GM18873 (cell line): ENCODE results near the gene CCNL1.
"Not testable (repeated sequence)": the region's sequence is repeated elsewhere in the genome, so short reads cannot be mapped to it uniquely, and the experiment has no call there.

Experiments used
- ATAC-seq: cut with Tn5 transposase; IDR thresholded peaks from one replicate; pipeline ENCODE4 v1.9.1; 2021; ENCODE audit warnings: mild to moderate bottlenecking, moderate library complexity, moderate number of reproducible peaks; ENCODE audit not compliant: unreplicated experiment, low FRiP score

Gene CCNL1

DNA sequence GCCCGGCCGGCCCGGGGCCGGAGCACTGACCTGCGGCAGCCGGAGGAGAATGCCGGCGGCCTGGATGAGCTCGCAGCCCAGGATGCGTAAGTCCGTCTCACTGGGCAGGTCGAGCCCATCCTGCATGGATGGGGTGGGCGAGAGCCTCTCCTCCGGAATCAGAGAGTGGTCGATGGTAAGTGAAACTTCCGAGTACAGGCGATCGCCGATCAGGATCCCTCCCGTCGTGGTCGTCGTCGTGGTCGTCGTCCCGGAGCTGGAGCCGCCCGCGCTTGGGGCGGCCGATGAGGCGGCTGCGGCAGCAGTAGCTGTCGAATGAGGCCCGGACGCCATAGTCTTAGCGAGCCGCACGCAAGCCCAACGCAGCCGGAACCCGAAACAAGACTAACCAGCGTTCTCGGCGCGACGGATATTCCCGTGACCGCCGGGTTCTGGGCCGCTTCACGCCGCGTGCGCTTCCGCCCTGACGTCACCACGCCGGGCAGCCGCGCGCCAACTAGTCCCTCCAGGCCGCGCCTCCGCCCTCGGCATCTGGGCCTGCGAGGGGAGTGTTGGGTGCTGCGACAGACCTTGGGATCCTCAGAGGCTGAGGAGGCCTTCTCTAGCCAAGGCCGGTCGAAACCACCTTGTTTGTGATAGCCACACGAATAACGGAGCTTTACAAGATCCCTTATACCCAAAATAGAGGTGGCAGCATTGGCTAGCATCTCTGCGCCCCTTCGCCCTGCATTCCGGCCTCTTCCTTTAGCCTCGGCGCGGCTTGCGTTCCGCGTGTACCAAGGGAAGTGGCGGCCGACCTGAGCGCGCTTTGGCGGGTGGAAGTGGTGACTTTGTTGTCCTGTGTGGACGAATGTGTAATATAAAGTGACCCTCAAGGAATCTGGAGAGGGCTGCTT is at the start of gene CCNL1:
Gene CCNL1, minus strand, starts transcription at position 386 of the 896 bp plus-strand sequence. Its CDS starts 53 bp downstream, at position 333.
- peak; percentile 77 for ATAC-seq

DNA sequence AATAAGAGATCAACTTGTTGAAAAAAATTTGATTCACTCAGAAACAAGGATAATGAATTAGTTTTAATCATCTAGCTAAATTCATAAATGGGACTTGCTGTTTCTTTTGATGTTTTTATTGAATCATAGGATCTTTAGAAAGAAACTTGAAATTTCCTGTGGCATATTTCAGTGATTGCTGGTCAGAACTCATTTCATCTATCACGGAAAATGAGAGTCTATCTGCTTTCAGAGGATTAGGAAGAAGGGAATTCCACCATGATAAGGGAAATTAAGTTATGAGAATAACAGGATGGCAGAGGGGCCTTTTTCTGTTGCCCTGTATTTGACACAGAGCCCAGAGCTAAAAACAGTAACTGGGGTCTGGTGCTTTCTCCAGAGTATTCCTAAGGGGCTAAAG is 44.9 kb upstream of the CCNL1 start:
- ATAC-seq: no peak

DNA sequence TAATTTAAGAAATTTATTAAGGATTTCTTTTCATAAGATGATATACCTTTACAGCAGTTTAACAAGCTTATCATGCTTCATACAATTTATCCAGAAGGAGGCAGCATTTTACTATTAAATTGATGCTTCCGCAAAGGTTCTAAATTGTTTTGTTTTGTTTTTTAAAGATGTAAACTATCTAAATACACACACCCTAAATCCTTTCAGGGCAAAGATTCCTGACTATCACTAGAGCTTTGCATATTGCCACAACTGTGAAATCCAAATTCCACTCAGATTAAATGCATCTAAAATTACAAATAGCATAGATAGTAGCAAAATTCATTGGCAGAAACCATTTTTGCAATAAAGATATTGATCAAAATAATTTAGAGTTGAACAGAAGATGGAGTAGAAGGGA is 44.5 kb upstream of the CCNL1 start:
- no peak for ATAC-seq

DNA sequence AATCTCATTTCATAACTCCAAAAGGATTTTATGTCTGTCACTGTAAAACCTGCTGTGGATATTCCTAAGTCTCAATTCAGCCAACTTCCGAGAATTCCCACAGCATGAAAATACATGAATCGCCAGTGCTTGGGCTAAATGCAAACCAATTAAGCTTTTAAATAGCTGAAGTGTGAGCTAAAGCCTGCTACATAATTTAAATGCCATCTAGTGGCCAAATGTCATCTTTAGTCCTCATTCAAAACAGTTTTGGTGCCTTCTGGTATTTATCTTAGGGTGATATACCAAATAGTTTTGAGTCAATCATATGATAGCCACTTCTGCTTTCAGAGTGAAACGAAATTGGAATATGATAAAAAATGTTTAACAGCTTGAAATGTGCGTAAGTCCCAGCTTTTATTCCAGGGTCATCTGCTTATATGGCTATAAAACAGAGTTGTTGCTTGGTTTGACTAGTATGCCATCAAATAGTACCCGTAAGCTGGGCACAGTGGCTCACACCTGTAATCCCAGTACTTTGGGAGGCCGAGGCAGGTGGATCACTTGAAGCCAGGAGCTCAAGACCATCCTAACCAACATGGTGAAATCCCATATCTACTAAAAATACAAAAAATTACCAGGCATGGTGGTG is 41.8 kb upstream of the CCNL1 start:
- ATAC-seq: peak; percentile 64

DNA sequence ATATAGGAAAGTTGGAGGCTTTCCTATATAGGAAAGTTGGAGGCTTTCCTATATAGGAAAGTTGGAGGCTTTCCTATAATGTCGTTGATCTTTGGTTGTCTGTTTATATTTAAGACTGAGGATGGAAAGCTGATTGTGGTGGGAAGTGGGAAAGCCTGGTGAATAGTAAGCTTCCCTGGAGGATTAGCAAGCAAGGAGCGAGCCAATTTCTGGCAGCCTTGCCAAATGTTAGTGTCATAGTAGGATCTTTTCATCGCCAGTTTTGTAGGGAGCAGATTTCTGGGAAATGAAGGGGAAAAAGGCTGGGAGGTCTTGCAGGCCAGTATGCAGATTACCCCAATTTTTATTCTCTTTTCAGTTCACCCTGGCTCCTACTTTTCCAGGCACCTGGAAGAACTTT is 39.9 kb upstream of the CCNL1 start:
- no peak for ATAC-seq

DNA sequence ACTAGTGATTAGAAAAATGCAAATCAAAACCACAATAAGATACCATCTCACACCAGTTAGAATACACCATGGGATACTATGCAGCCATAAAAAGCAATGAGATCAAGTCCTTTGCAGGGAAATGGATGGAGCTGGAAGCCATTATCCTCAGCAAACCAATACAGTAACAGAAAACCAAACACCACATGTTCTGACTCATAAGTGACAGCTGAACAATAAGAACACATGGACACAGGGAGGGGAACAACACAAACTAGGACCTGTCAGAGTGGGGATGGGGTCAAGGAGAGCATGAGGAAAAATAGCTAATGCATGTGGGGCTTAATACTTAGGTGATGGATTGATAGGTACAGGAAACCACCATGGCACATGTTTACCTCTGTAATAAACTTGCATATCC is 36.0 kb upstream of the CCNL1 start:
- ATAC-seq: no peak

DNA sequence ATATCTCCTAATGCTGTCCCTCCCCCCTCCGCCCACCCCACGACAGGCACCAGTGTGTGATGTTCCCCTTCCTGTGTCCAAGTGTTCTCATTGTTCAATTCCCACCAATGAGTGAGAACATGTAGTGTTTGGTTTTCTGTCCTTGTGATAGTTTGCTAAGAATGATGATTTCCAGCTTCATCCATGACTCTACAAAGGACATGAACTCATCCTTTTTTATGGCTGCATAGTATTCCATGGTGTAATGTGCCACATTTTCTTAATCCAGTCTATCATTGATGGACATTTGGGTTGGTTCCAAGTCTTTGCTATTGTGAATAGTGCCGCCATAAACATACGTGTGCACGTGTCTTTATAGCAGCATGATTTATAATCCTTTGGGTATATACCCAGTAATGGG is 31.2 kb upstream of the CCNL1 start:
- not testable (repeated sequence) for ATAC-seq

DNA sequence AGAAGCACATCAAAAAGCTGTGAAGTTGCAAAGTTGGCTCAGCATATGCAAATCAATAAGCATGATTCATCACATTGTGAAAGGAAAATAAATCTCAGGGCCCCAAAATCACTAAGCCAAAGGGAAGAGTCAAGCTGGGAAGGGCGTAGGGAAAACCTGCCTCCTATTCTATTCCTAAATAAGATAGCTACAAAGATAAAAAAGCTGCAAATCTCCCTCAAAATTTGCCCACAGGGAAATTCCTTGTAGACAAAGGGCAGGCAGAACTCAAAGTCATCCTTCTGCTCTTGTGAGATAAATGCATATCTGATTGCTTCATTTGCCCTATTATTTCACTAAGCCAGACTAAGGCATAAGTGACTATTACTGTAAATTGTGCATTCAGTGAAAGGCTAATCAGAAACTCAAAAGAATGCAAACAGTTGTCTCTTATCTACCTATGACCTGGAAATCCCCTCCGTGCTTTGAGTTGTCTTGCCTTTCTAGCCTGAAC is 30.5 kb upstream of the CCNL1 start:
- ATAC-seq: no peak

DNA sequence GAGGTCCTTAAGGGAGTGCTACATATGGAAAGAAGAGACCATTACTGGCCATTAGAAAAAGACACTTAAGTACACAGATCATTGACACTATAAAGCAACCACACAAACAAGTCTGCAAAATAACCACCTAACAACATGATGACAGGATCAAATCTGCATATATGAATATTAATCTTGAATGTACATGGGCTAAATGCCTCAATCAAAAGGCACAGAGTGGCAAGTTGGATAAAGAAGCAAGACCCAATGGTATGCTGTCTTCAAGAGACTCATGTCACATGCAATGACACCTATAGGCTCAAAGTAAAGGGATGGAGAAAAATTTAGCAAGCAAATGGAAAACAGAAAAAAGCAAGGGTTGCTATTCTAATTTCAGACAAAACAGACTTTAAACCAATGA is 28.4 kb upstream of the CCNL1 start:
- no peak for ATAC-seq

DNA sequence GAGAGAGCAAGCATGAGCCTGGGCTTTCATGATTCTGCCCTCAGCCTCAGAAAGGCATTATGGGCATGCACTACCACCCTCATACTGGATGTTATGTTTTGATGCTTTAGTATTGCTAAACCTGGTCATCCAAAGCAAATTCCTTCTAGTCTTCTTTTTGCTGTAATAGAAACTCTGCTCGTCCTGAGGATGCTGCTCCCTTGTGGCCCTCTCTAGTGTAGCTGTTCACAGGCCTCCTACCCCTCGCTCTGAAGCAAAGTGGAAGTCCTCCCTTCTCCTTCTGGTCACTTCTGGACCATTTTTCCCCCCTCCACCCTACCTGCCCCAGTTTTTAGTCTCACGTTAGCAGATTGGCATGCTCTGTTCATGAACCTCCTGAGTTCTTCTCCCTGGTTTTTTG is 22.9 kb upstream of the CCNL1 start:
- no peak for ATAC-seq

DNA sequence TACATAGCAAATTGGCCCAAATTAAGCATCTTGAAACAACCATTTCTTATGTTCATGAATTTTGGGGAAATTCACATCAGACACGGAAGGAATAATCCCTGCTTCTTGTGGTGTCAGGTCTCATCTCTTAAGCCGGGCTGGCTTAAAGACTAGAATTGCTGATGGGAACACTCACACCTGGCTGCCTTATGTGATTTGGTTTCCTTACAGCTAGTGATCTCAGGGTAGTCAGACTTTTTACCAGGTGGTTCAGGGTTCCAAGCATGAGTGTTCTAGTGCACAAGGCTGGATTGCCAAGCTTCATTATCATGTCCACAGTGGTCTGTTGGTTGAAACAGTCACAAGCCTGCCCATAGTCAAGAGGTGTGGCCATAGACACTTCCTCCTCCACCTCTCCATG is 20.3 kb upstream of the CCNL1 start:
- no peak for ATAC-seq

DNA sequence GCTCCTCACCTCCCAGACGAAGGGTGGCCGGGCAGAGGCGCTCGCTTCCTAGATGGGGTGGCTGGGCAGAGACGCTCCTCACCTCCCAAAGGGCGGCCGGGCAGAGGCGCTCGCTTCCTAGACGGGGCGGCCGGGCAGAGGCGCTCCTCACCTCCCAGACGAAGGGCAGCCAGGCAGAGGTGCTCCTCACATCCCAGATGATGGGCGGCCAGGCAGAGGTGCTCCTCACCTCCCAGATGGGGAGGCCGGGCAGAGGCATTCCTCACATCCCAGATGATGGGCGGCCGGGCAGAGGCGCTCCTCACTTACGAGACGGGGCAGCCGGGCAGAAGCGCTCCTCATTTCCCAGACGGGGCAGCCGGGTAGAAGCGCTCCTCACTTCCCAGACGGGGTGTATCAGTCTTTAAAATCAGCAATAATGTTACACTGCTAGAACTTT is 19.4 kb upstream of the CCNL1 start:
- no peak for ATAC-seq

DNA sequence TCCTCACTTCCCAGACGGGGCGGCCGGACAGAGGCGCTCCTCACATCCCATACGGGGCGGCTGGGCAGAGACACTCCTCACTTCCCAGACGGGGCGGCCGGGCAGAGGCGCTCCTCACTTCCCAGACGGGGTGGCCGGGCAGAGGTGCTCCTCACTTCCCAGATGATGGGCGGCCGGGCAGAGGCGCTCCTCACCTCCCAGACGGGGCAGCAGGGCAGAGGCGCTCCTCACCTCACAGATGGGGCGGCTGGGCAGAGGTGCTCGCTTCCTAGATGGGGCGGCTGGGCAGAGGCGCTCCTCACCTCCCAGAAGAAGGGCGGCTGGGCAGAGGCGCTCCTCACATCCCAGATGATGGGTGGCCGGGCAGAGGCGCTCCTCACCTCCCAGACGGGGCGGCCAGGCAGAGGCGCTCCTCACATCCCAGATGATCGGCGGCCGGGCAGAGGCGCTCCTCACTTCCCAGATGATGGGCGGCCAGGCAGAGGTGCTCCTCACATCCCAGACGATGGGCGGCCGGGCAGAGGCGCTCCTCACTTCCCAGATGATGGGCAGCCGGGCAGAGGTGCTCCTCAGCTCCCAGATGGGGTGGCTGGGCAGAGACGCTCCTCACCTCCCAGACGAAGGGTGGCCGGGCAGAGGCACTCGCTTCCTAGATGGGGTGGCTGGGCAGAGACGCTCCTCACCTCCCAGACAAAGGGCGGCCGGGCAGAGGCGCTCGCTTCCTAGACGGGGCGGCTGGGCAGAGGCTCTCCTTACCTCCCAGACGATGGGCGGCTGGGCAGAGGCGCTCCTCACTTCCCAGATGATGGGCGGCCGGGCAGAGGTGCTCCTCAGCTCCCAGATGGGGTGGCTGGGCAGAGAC is 18.8 kb upstream of the CCNL1 start:
- ATAC-seq: not testable (repeated sequence)

DNA sequence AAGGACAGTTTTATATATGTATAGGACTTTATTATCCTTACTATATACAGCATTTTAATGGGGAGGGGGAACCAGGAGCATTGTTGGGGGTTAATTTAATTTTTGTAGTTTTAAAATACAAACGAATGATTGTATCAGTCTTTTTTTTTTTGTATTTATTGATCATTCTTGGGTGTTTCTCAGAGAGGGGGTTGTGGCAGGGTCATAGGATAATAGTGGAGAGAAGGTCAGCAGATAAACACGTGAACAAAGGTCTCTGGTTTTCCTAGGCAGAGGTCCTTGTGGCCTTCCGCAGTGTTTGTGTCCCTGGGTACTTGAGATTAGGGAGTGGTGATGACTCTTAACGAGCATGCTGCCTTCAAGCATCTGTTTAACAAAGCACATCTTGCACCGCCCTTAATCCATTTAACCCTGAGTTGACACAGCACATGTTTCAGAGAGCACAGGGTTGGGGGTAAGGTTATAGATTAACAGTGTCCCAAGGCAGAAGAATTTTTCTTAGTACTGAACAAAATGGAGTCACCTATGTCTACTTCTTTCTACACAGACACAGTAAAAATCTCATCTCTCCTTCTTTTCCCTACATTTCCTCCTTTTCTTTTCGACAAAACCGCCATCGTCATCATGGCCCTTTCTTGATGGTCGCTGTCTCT is 18.0 kb upstream of the CCNL1 start:
- not testable (repeated sequence) for ATAC-seq

DNA sequence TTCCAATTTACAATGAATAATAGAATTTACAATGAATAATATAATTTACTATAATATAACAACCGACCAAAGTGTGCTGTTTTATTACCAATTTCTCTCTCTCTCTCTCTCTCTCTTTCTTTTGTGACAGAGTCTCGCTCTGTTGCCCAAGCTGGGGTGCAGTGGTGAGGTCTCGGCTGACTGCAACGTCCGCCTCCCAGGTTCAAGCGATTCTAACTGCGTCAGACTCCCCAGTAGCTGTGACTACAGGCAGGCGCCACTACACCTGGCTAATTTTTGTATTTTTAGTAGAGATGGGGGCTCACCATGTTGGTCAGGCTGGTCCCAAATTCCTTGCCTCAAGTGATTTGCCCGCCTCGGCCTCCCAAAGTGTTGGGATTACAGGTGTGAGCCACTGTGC is 17.0 kb upstream of the CCNL1 start:
- ATAC-seq: no peak

DNA sequence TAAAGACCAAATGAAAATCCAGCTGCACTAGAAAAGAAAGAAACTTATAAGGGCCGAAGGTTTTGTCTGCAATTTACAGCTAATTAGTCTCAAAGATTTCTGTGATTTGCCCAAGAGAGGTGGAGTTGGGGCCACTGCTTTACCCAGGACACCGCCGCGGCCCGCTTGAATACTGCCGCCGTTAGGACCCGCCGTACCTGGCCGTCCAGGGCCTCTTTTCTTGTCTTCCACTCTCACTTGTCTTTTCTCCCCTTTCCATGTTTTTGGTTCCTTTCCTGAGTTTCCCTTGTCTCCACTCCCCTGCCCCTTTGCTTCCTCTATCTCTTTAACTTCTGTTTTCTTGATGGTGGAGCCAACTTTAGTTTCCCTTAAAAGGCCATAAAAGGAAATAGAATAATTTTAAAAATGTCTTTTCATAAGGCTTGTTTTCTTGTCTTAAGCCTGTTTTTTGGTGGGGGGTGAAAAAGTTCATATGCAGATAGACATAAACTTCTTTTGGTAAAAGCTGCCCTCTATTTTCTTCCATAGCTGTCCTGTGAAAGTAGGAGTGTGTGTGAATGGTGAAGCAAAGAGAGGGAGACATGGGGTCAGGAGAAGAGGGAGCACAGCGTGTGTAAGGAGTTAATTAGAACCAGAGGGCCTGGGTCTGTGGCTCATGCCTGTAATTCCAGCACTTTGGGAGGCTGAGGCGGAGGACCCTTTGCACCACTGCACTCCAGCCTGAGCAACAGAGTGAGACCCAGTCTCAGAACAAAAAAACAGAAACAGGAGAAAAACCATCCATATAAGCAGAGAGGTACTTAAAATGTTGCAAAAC is 16.0 kb upstream of the CCNL1 start:
- no peak for ATAC-seq

DNA sequence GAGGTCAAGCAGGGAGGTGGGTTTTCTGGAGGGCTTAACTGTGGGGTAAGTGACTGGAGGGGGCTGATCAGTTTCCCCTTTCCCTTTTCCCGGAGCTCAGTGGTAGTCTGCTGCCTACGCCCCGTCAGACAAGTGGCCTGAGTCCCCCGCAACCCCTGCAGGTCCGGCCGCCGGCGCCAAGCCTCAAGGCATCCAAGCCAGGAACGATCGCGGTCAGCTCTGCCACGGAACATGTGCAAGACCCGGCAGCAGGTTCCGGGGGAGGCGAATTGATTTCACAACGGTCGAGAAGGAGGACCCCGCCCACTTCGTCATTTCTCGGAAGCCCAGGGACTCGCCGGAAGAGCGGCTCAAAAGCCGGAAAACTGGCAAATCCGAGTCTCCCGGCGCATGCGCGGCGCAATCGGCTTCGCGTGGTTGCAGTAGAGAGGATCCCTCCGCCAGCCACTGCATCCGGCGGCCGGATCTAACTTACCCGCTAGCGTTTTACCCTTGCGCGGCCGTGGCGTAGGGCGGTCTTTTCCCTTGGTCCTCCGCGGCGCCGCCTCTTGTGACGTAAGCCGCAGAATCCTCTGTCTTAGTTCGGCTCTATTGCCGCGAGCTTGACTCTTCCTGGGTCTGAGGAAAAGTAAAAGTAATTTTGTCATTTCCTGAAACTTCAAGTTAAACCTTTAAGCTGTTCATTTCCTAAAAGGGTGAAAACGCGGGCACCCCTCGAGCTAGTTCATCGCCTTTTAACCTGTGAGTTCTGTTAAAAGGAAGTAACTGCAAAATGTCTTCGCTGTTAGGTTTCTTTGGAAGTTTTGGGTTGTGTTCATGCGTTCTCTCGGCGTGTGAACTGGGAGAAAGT is 14.9 kb upstream of the CCNL1 start:
- peak; percentile 93 for ATAC-seq

DNA sequence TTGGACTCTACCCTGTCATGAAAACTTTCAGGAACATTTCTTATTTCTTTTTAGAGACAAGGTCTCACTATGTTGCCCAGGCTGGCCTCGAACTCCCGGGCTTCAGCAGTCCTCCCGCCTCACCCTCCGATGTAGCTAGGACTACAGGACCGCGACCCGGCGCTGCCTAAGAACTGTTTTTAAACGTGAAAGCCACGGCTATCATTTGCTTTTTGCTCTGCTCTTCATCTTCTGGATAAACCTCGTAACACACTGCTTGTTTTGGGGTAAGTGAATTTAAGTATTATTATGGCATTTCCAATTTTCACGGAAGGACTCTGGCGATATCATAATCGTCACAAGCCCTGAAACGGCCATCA is 14.3 kb upstream of the CCNL1 start:
- peak; percentile 1 for ATAC-seq

DNA sequence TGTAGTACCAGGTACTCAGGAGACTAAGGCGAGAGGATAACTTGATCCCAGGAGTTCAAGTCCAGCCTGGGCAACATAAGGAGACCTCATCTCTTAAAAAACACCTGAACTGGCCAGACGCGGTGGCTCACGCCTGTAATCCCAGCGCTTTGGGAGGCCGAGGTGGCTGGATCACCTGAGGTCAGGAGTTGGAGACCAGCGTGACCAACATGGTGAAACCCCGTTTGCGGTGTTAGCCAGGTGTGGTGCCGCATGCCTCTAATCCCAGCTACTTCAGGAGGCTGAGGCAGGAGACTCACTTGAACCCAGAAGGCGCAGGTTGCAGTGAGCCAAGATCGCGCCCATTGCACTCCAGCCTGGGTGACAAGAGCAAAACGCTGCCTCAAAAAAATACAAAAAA is 13.4 kb upstream of the CCNL1 start:
- not testable (repeated sequence) for ATAC-seq
